Measurements from ENCODE around the gene FAM120B.

- TF ChIP-seq, protein P1, sequence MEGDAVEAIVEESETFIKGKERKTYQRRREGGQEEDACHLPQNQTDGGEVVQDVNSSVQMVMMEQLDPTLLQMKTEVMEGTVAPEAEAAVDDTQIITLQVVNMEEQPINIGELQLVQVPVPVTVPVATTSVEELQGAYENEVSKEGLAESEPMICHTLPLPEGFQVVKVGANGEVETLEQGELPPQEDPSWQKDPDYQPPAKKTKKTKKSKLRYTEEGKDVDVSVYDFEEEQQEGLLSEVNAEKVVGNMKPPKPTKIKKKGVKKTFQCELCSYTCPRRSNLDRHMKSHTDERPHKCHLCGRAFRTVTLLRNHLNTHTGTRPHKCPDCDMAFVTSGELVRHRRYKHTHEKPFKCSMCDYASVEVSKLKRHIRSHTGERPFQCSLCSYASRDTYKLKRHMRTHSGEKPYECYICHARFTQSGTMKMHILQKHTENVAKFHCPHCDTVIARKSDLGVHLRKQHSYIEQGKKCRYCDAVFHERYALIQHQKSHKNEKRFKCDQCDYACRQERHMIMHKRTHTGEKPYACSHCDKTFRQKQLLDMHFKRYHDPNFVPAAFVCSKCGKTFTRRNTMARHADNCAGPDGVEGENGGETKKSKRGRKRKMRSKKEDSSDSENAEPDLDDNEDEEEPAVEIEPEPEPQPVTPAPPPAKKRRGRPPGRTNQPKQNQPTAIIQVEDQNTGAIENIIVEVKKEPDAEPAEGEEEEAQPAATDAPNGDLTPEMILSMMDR (IDR thresholded peaks at IDR 0.05) = no peak
- TF ChIP-seq POLR2A (IDR thresholded peaks at IDR 0.05) = no peak
These were observed 118.1 kb downstream of the FAM120B start for GRCh38 chr6:170424604-170425126.
